Measurements from ENCODE around the gene COL27A1. TPM values are rescaled to one million over a fixed set of nuclear protein-coding genes. Genes with fewer than 3 reads are reported as not detected.

Gene COL27A1
- total RNA-seq, 1 donor from 2014 or later: 7.4 TPM

DNA sequence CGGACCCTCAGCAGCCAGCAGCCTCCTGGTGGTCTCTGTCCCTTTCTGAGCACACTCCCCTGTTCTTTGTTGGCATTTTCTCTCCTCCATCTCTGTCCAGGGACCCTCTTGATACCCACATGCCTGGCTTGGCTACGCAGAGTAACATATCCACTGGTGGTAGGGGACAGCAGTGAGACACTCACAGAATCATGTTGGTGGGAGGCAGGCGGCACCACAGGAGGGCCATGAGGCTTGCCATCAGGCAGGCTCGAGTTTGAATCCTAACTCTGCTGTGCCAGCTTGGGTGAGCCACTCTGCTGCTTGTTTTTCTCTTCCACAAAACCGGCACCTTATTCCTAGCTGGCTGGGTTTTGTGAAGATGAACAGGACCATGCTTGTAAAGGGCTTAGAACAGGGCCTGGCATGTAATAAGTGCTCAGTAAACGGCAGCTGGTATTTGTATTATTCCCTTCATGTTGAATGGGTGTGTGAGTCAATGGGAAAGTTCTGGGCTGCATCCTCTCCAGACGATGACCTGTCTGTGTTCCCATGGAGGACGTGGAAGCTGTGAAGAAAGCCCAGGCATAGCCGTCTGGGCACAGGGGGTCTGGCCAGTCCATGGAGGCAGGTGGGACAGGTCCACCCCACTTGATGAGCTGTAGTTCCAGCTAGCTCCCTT, 2.3 kb downstream of the COL27A1 start:
- intact Hi-C loops (cut with micrococcal nuclease): loop anchor here (5.0 to 10.0 kb wide), 3 partner anchors 240 to 497 kb away; partner anchors contain the start of genes TEX53 and WHRN
- peak overlapping the region; percentile 69 for H3K27ac Mint-ChIP-seq
- H3K9me3 Mint-ChIP-seq: no peaks in the 10 kb centered on the region

DNA sequence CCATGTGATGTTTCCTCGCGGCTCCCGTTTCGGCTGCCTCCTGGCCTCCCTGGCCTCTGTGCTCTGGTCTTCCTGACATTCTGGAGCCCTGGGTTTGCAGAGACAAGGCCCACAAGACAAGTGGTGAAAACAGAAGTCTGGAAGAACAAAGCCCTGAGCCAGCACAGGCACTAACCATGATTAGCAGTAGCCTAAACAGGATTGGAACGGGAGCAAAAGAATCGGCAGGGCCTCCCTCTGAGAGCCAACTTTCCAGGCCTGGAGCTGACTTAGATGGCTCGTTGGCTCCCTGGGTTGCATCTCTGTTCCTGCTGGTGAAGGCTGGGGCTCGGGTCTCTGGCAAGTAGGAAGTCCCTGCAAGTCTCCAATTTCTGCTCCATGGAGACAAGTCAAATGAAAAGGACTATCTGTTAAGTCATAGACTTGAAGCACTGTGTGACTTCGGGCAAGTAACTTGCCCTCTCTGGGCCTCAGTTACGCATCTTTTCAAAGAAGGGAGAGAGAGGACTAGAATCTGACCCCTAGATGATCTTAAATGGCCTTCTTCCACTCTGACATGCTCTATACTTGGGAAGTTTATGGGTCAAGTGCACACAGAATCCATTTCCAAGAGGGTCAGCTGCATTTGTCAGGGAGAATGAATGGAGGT, 3.3 kb downstream of the COL27A1 start:
- Mint-ChIP-seq H3K4me3 (no peak overlapping the region), H3K27me3 (ENCODE audit: insufficient read depth) (peaks cover 27% of the 10 kb centered on the region), H3K9me3 (no peaks in the 10 kb centered on the region), H3K36me3 (ENCODE audit: low read depth) (peaks cover 2% of the 10 kb centered on the region), H3K27ac (no peak overlapping the region), H3K4me1 (ENCODE audit: low read depth) (peaks cover 16% of the 10 kb centered on the region)
- intact Hi-C loops (cut with micrococcal nuclease): loop anchor here (5.0 to 10.0 kb wide), 3 partner anchors 239 to 496 kb away; partner anchors contain the start of genes TEX53 and WHRN
- no peak for DNase-seq (ENCODE audit: low spot score)

More for the DNA sequence above, 2.3 kb downstream of the COL27A1 start:
- peaks cover 35% of the 10 kb centered on the region for H3K27me3 Mint-ChIP-seq (ENCODE audit: insufficient read depth)
- DNase-seq (ENCODE audit: low spot score): no peak
- H3K4me3 Mint-ChIP-seq: peak overlapping the region; percentile 66
- peaks cover 16% of the 10 kb centered on the region for H3K4me1 Mint-ChIP-seq (ENCODE audit: low read depth)
- H3K36me3 Mint-ChIP-seq (ENCODE audit: low read depth): peaks cover 2% of the 10 kb centered on the region

DNA sequence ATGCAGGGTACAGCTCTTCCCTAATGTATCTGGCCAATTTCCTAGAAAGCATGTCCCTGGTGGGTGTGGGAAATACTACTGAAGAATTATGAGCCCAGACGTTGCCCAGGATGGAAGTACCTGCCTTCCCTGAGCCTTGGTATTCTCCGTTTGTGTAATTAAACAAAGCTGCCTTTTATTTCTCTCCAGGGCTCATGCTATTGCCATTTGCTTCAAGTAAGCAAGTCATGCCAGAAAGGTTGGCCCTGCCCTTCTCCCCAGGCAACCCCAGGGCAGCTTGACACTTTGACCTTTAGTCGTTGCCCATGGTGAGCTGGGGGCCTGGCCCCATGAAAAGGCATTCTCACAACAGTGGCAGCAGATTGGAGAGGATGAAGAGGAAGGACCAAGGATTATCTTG, 4.4 kb downstream of the COL27A1 start:
- intact Hi-C loops (cut with micrococcal nuclease): loop anchor here (5.0 to 10.0 kb wide), 3 partner anchors 238 to 495 kb away; partner anchors contain the start of genes TEX53 and WHRN
- no peaks in the 10 kb centered on the region for H3K9me3 Mint-ChIP-seq
- no peaks in the 10 kb centered on the region for H3K36me3 Mint-ChIP-seq (ENCODE audit: low read depth)
- peaks cover 11% of the 10 kb centered on the region for H3K4me1 Mint-ChIP-seq (ENCODE audit: low read depth)
- DNase-seq (ENCODE audit: low spot score): no peak
- H3K27ac Mint-ChIP-seq: no peak overlapping the region
- H3K4me3 Mint-ChIP-seq: no peak overlapping the region
- peaks cover 21% of the 10 kb centered on the region for H3K27me3 Mint-ChIP-seq (ENCODE audit: insufficient read depth)

DNA sequence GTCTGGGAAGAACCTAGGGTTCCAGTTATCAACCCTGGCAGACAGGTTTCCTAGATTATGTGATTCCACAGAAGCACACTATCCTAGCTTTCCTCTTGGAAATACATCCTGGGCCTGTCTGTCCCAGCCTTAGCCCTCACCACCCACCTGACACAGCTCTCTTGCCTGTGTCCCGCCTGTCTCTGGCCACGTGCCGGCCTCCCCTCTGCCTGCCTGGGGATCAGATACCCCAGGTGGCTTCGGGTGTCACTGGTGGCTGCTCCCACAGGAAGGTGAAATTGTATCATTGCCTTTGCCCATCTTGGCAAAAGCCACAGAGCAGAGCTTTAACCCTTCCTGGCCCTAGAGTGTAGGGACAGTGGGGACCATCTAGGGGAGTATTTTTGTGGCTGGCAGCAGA, 6.2 kb downstream of the COL27A1 start:
- no peak overlapping the region for H3K27ac Mint-ChIP-seq
- H3K36me3 Mint-ChIP-seq (ENCODE audit: low read depth): no peaks in the 10 kb centered on the region
- peaks cover 1% of the 10 kb centered on the region for H3K4me1 Mint-ChIP-seq (ENCODE audit: low read depth)
- DNase-seq (ENCODE audit: low spot score): no peak
- H3K27me3 Mint-ChIP-seq (ENCODE audit: insufficient read depth): peaks cover 10% of the 10 kb centered on the region
- H3K4me3 Mint-ChIP-seq: no peak overlapping the region
- intact Hi-C loops (cut with micrococcal nuclease): no loop called here
- no peaks in the 10 kb centered on the region for H3K9me3 Mint-ChIP-seq

DNA sequence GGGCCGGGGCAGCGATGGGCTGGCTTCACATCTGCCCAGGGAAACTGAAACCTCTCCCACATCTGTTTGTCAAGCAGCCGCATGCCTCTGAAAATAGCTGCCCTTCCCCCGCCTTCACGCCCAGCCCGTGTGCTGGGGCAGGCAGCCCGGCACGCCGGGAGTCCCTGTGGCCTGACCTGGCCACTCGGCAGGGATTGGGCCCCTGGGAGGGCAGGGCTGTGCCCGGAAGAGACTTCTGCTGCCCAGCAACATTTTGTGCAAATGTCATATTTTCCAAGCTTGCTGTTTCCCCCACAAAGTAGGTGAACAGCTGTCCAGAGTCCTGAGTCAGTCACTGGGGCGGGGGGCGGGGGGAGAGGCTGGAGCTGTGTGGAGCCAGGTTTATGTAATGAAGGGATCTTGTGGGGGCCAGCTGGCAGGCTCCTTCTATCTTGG, 8.2 kb downstream of the COL27A1 start:
- Mint-ChIP-seq H3K4me1 (ENCODE audit: low read depth) (no peaks in the 10 kb centered on the region), H3K27ac (no peak overlapping the region), H3K27me3 (ENCODE audit: insufficient read depth) (peaks cover 4% of the 10 kb centered on the region), H3K9me3 (no peaks in the 10 kb centered on the region), H3K4me3 (no peak overlapping the region), H3K36me3 (ENCODE audit: low read depth) (no peaks in the 10 kb centered on the region)
- DNase-seq (ENCODE audit: low spot score): no peak
- intact Hi-C loops (cut with micrococcal nuclease): no loop called here

DNA sequence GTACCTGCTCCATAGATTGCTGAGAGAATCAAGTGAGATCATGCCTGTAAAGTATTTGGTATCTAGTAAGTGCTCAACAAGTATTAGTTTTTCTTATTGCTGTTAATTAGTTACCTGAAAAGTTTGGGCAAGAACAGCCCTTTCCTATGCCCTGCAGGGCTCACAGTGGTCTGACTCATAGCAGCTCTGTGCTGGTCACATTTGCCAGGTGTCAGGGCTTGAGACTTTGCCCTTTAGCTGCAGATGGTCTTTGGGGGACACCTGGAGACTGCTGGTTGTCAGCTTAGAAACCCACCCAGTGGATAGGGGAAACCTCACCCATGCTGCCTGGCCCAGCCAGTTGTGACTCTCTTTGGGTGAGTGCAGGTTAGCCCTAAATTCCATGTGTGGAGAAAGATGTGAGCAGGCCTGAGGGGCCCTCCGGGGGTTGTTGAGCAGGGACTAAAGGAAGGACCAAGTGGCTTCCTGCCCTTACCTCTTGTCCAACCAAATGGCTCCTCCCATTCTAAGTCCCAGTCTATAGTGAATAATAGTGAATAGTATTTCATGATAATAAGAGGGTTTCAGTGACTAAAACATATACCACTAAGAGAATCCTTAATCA, 9.0 kb downstream of the COL27A1 start:
- Mint-ChIP-seq H3K27ac (no peak overlapping the region), H3K27me3 (ENCODE audit: insufficient read depth) (peaks cover 2% of the 10 kb centered on the region), H3K4me1 (ENCODE audit: low read depth) (no peaks in the 10 kb centered on the region), H3K4me3 (no peak overlapping the region), H3K9me3 (no peaks in the 10 kb centered on the region), H3K36me3 (ENCODE audit: low read depth) (no peaks in the 10 kb centered on the region)
- intact Hi-C loops (cut with micrococcal nuclease): no loop called here
- DNase-seq (ENCODE audit: low spot score): no peak

DNA sequence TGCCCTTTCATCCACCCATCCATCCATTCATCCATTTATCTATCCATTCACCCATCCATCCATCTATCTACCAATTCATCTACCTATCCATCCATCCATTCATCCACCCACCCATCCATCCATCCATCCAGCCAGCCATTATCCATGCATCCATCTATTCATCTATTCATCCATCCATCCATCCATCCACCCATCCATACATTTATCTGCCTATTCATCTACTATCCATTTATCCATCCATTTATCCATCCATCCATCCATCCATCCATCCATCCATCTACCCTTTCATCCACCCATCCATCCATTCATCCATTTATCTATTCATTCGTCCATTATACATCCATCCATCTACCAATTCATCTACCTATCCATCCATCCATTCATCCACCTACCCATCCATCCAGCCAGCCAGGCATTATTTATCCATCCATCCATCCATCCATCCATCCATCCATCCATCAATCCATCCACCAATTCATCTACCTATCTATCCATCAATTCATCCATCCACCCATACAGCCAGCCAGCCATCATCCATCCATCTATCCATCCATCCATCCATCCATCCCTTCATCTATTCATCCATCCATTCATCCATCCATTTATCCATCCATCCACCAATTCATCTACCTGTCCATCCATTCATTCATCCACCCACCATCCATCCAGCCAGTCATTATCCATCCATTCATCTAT, 10.2 kb downstream of the COL27A1 start:
- no peak for DNase-seq (ENCODE audit: low spot score)
- intact Hi-C loops (cut with micrococcal nuclease): no loop called here
- no peaks in the 10 kb centered on the region for H3K36me3 Mint-ChIP-seq (ENCODE audit: low read depth)
- no peaks in the 10 kb centered on the region for H3K9me3 Mint-ChIP-seq
- H3K4me3 Mint-ChIP-seq: no peak overlapping the region
- no peak overlapping the region for H3K27ac Mint-ChIP-seq
- no peaks in the 10 kb centered on the region for H3K27me3 Mint-ChIP-seq (ENCODE audit: insufficient read depth)
- no peaks in the 10 kb centered on the region for H3K4me1 Mint-ChIP-seq (ENCODE audit: low read depth)

DNA sequence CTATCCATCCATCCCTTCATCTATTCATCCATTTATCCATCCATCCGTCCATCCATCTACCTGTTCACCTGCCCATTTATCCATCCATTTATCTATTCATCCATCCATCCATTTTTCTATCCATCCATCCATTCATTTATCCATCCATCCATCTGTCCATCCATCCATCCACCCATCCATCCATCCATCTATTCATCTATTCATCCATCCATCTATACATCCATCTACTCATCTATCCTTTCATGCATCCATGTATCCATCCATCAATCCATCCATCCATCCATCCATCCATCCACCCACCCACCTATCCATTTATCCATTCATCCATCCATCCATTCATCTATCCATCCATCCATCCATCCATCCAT, 10.8 kb downstream of the COL27A1 start:
- H3K27me3 Mint-ChIP-seq (ENCODE audit: insufficient read depth): no peaks in the 10 kb centered on the region
- DNase-seq (ENCODE audit: low spot score): no peak
- H3K4me1 Mint-ChIP-seq (ENCODE audit: low read depth): no peaks in the 10 kb centered on the region

DNA sequence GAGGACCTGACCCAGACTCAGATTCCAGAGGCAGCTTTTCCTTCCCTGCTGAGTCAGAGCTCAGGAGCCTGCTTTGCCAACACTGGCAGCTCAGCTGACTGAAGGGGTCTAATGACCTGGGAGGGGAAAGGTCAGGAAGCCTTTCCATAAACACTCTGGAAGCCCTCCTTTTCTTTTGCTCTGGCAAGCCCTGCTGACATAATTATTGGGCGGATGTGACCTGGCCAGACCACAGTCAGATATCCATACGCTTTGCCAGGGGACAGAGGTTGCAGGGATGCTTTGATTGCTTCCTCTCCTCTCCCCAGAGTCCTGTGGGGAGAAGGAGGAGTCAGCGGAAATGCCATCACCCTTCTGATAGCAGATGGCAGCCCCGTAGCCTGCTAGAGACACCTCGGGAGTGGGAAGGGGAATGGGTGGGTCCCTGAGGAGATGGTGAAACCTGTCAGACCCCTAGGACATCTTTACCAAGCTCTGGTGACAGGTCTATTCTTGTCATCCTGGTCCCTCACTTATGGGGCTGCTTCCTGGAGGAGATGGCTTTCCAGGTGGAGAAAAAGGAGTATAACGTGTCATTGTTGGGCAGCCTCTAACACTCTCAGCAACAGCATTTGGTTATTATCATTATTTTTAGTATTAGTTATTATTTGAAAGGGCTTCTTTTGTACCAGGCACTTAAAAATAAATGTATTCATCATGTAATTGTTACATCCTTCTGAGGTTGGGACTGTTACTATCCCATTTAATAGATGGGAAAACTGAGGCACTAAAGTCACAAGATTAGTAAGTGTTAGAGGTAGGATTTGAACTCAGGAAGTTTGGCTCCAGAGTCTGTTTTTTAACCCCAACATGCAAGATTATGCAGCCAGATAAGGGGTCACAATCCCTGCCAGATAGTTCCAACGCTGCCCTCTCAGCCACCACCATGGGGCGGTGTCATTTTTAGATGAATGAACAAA, 11.6 kb downstream of the COL27A1 start:
- no peak for DNase-seq (ENCODE audit: low spot score)
- Mint-ChIP-seq H3K27me3 (ENCODE audit: insufficient read depth) (no peaks in the 10 kb centered on the region), H3K9me3 (no peaks in the 10 kb centered on the region), H3K36me3 (ENCODE audit: low read depth) (no peaks in the 10 kb centered on the region), H3K4me3 (no peak overlapping the region), H3K4me1 (ENCODE audit: low read depth) (no peaks in the 10 kb centered on the region), H3K27ac (no peak overlapping the region)
- intact Hi-C loops (cut with micrococcal nuclease): no loop called here

More for the DNA sequence above, 10.8 kb downstream of the COL27A1 start:
- intact Hi-C loops (cut with micrococcal nuclease): no loop called here
- Mint-ChIP-seq H3K4me3 (no peak overlapping the region), H3K9me3 (no peaks in the 10 kb centered on the region), H3K27ac (no peak overlapping the region), H3K36me3 (ENCODE audit: low read depth) (no peaks in the 10 kb centered on the region)

DNA sequence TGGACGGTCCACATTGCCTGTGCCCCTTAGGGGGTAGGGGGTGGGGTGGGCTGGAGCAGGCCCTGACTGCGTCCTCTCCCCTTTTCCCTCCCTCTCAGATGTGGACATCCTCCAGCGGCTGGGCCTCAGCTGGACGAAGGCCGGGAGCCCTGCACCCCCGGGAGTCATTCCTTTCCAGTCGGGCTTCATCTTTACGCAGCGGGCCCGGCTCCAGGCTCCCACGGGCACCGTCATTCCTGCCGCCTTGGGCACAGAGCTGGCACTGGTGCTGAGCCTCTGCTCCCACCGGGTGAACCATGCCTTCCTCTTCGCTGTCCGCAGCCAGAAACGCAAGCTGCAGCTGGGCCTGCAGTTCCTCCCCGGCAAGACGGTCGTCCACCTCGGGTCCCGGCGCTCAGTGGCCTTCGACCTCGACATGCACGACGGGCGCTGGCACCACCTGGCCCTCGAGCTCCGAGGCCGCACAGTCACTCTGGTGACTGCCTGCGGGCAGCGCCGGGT, 12.3 kb downstream of the COL27A1 start:
- no peaks in the 10 kb centered on the region for H3K4me1 Mint-ChIP-seq (ENCODE audit: low read depth)
- H3K9me3 Mint-ChIP-seq: no peaks in the 10 kb centered on the region
- H3K27ac Mint-ChIP-seq: no peak overlapping the region
- no peak for DNase-seq (ENCODE audit: low spot score)
- intact Hi-C loops (cut with micrococcal nuclease): no loop called here
- H3K4me3 Mint-ChIP-seq: no peak overlapping the region
- H3K27me3 Mint-ChIP-seq (ENCODE audit: insufficient read depth): no peaks in the 10 kb centered on the region
- H3K36me3 Mint-ChIP-seq (ENCODE audit: low read depth): no peaks in the 10 kb centered on the region

DNA sequence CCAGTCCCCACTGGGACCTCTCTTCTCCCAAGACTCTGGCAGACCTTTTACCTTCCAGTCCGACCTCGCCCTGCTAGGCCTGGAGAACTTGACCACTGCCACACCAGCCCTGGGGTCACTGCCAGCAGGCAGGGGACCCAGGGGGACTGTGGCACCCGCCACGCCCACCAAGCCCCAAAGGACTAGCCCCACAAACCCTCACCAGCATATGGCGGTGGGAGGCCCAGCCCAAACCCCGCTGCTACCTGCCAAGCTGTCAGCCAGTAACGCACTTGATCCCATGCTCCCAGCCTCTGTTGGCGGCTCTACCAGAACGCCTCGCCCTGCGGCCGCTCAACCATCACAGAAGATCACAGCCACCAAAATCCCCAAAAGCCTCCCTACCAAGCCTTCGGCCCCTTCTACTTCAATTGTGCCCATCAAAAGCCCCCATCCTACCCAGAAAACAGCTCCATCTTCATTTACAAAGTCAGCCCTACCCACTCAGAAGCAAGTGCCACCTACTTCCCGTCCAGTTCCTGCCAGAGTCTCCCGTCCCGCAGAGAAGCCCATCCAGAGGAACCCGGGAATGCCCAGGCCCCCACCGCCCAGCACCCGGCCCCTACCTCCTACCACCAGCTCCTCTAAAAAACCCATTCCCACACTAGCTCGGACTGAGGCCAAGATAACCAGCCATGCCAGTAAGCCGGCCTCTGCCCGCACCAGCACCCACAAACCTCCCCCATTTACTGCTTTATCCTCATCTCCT, 13.1 kb downstream of the COL27A1 start:
- no peaks in the 10 kb centered on the region for H3K9me3 Mint-ChIP-seq
- no peak overlapping the region for H3K27ac Mint-ChIP-seq
- H3K4me3 Mint-ChIP-seq: no peak overlapping the region
- no peaks in the 10 kb centered on the region for H3K27me3 Mint-ChIP-seq (ENCODE audit: insufficient read depth)
- H3K36me3 Mint-ChIP-seq (ENCODE audit: low read depth): no peaks in the 10 kb centered on the region
- no peaks in the 10 kb centered on the region for H3K4me1 Mint-ChIP-seq (ENCODE audit: low read depth)
- intact Hi-C loops (cut with micrococcal nuclease): no loop called here
- no peak for DNase-seq (ENCODE audit: low spot score)

Measured in activated T-helper 1 cell treated with anti-CD3 and anti-CD28 coated beads, Interleukin-12 subunit alpha, Interleukin-12 subunit beta, Interleukin-2, Interleukin-4 antibody, amounts not matched to agents 30 ng/mL and 10 ng/mL and 1 ng/mL, durations not matched to agents 14 hours and 24 hours and 36 hours (primary cell).